SK-N-MC (cell line): ENCODE measurements around the gene KLRG1.

ENCODE experiments used
- DNase-seq: peaks from one replicate; pipeline ENCODE4 v3.0.0-alpha.2; 2011; ENCODE audit warnings: low read depth, low spot score
- H3K27ac ChIP-seq: fragments of 200-600 bp; sonication (generic); 2 replicates; pipeline ENCODE4 v1.5.1; 2016; ENCODE audit warnings: mixed run types
- H3K36me3 ChIP-seq: fragments of 200-600 bp; sonication (generic); 2 replicates; pipeline ENCODE4 v1.6.1; 2017; ENCODE audit warnings: antibody characterized with exemption, low read length, mixed read lengths; ENCODE audit not compliant: insufficient read depth
- H3K4me3 ChIP-seq: fragments of 200-600 bp; sonication (generic); 2 replicates; pipeline ENCODE4 v1.5.1; 2016
- H3K9ac ChIP-seq: fragments of 200-600 bp; sonication (generic); 2 replicates; pipeline ENCODE4 v1.8.0; 2017; ENCODE audit warnings: mixed run types, mixed read lengths; ENCODE audit not compliant: insufficient read length
- H3K9me3 ChIP-seq: fragments of 200-600 bp; sonication (generic); 2 replicates; pipeline ENCODE4 v1.6.1; 2017; ENCODE audit warnings: low read depth, mild to moderate bottlenecking, antibody characterized with exemption, low read length, moderate library complexity, mixed read lengths
- EZH2 ChIP-seq: fragments of 200-600 bp; sonication (generic); IDR thresholded peaks from one replicate; pipeline ENCODE4 v1.6.1; 2017; ENCODE audit warnings: antibody characterized with exemption
- FOXP2 ChIP-seq: optimal IDR thresholded peaks from 2 replicates; pipeline ENCODE3; 2011; ENCODE audit warnings: mild to moderate bottlenecking, moderate library complexity; ENCODE audit not compliant: insufficient read depth; ENCODE audit errors: extremely low read length, control extremely low read depth
- POLR2AphosphoS5 ChIP-seq: IDR thresholded peaks from 2 replicates; pipeline ENCODE4 v1.6.1; 2012; ENCODE audit warnings: mild to moderate bottlenecking, low read depth, low read length, borderline replicate concordance

The KLRG1 gene

DNA sequence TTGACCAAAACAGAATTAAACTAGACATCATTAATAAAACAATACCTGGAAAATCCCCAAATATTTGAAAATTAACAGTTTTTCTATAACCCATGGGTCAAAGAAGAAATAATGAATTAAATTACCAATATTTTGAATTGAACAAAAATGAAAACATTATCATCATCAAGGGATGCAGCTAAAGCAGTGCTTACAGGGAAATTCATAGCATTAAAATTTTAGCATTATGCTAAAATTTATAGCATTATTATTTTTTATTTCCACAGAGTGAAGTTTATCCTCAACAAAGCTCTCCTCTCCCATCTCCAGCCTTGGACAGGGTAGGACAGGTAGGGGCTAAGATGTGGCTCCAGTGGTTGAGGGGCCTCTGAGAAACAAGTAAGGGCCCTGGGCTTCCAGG, 20.6 kb upstream of the KLRG1 start:
- no peak for DNase-seq
- Histone ChIP-seq H3K9me3 (no peaks in the 10 kb centered on the region), H3K4me3 (no peak overlapping the region), H3K27ac (no peak overlapping the region), H3K36me3 (no peaks in the 10 kb centered on the region), H3K9ac (no peak overlapping the region)
- TF ChIP-seq POLR2AphosphoS5: no peak
- no peak for TF ChIP-seq EZH2

DNA sequence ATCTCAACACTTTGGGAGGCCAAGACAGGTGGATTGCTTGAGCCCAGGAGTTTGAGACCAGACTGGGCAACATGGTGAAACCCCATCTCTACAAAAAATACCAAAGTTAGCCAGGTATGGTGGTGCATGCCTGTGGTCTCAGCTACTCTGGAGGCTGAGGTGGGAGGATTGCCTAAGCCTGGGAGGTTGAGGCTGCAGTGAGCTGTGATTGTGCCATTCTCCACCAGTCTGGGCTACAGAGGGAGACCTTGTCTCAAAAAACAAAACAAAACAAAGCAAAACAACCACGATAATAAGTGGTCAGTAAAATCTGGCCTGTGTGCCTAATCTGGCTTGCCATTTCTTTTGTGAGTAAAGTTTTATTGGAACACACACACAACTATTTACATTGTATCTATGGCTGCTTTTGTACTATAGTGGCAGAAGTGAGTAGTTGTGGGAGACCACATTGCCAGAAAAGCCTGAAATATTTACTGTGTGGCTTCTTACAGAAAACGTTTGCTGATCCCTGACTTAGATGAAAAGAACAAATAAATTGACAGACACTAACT, 19.4 kb upstream of the KLRG1 start:
- TF ChIP-seq EZH2: no peak
- no peak for TF ChIP-seq POLR2AphosphoS5
- no peak for TF ChIP-seq FOXP2
- no peaks in the 10 kb centered on the region for H3K9me3 ChIP-seq
- no peak for DNase-seq
- no peak overlapping the region for H3K4me3 ChIP-seq
- no peak overlapping the region for H3K27ac ChIP-seq
- H3K36me3 ChIP-seq: no peaks in the 10 kb centered on the region
- no peak overlapping the region for H3K9ac ChIP-seq

DNA sequence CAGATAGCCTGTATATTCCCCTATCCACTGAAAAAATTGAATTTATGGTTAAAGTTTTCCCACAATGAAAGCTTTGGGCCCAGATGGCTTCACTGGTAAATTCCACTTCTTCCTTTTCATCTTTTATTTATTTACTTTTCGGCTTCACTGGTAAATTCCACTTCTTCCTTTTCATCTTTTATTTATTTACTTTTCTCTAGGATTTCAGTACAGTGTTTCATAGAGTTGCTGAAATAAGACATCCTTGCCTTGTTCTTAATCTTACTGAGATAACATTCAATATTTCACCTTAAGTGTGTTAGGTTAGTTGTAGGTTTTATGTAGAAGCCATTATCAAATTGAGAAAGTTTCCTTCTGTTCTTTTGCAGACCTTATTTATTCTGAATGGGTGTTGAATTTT, 18.9 kb upstream of the KLRG1 start:
- H3K36me3 ChIP-seq: no peaks in the 10 kb centered on the region
- H3K9me3 ChIP-seq: no peaks in the 10 kb centered on the region
- H3K9ac ChIP-seq: no peak overlapping the region
- no peak for TF ChIP-seq EZH2
- TF ChIP-seq POLR2AphosphoS5: no peak
- no peak for TF ChIP-seq FOXP2
- DNase-seq: no peak
- no peak overlapping the region for H3K4me3 ChIP-seq
- no peak overlapping the region for H3K27ac ChIP-seq

DNA sequence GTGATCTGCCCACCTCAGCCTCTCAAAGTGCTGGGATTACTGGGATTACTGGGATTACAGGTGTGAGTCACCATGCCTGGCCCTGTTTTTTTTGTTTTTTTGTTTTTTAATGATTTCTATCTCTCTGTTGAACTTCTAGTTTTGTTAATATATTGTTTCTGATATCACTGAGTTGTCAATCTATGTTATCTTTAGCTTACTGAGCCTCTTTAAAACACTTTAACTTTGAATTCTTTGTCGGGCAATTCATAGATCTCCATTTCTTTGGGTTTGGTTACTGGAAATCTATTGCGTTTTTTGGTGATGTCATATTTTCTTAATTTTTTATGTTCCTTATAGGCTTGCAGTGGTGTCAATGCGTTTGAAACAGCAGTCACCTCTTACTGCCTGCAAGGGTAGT, 9.2 kb upstream of the KLRG1 start:
- TF ChIP-seq POLR2AphosphoS5 (no peak), FOXP2 (no peak), EZH2 (no peak)
- Histone ChIP-seq H3K9ac (no peak overlapping the region), H3K27ac (no peak overlapping the region), H3K4me3 (no peak overlapping the region), H3K36me3 (no peaks in the 10 kb centered on the region), H3K9me3 (no peaks in the 10 kb centered on the region)
- no peak for DNase-seq

DNA sequence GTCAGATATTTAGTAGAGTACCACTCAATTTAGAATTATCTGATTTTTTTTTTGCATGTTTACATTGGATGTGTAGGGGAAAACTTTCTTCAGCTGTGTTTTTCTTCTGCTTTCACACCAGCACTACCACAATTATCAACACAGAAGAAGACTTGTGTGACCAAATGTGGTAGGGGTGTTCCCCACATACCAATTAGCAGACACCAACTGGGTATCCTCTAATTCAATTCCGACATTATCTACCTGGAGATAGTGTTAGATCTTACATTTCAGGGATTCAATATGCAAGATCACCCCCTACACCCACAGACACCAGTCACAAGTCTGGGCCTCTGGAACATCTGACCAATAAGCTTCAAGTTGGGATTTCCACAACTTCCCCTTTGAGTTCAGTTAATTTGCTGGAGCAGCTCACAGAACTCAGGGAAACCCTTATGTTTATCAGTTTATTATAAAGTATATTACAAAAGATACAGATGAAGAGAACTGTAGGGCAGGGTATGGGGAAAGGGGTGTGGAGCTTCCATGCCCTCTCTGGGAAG, 4.1 kb upstream of the KLRG1 start:
- DNase-seq: no peak
- no peaks in the 10 kb centered on the region for H3K9me3 ChIP-seq
- H3K9ac ChIP-seq: no peak overlapping the region
- TF ChIP-seq POLR2AphosphoS5 (no peak), EZH2 (no peak), FOXP2 (no peak)
- H3K27ac ChIP-seq: no peak overlapping the region
- no peak overlapping the region for H3K4me3 ChIP-seq
- H3K36me3 ChIP-seq: no peaks in the 10 kb centered on the region

DNA sequence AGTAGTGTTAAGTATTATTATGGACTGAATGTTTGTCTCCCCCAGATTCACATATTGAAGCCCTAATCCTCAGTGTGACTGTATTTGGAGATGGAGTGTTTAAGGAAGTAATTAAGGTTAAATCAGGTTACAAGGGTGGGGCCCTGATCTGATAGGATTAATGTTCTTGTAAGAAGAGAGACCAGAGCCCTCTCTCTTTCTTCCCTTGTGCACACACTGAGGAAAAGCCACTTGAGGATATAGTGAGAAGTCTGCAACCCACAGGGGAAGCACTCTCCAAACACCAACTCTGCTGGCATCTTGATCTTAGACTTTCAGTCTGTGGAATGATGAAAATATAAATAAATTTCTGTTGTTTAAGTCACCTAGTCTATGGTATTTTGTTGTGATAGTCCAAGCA, 2.2 kb upstream of the KLRG1 start:
- Histone ChIP-seq H3K4me3 (no peak overlapping the region), H3K27ac (no peak overlapping the region), H3K36me3 (no peaks in the 10 kb centered on the region), H3K9me3 (no peaks in the 10 kb centered on the region), H3K9ac (no peak overlapping the region)
- DNase-seq: no peak
- TF ChIP-seq POLR2AphosphoS5 (no peak), EZH2 (no peak), FOXP2 (no peak)

DNA sequence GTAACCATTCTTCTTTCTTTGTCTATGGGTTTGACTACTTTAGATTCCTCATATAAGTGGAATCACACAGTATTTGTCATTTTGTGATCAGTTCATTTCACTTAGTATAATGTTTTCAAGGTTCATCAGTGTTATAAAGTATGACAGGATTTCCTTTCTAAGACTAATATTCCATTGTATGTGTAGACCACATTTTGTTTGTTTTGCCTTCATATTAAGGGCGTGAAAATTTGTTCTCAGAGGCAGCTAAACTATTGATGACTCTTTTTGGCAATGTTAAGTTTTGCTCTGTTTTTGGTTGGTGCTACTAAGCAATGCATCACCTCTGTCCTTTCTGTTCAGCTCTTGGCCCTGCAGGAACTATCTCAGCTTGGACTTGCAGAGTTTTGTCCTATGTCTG, 1.7 kb upstream of the KLRG1 start:
- Histone ChIP-seq H3K27ac (no peak overlapping the region), H3K4me3 (no peak overlapping the region), H3K9me3 (no peaks in the 10 kb centered on the region), H3K36me3 (no peaks in the 10 kb centered on the region), H3K9ac (no peak overlapping the region)
- DNase-seq: no peak
- TF ChIP-seq POLR2AphosphoS5 (no peak), EZH2 (no peak), FOXP2 (no peak)

DNA sequence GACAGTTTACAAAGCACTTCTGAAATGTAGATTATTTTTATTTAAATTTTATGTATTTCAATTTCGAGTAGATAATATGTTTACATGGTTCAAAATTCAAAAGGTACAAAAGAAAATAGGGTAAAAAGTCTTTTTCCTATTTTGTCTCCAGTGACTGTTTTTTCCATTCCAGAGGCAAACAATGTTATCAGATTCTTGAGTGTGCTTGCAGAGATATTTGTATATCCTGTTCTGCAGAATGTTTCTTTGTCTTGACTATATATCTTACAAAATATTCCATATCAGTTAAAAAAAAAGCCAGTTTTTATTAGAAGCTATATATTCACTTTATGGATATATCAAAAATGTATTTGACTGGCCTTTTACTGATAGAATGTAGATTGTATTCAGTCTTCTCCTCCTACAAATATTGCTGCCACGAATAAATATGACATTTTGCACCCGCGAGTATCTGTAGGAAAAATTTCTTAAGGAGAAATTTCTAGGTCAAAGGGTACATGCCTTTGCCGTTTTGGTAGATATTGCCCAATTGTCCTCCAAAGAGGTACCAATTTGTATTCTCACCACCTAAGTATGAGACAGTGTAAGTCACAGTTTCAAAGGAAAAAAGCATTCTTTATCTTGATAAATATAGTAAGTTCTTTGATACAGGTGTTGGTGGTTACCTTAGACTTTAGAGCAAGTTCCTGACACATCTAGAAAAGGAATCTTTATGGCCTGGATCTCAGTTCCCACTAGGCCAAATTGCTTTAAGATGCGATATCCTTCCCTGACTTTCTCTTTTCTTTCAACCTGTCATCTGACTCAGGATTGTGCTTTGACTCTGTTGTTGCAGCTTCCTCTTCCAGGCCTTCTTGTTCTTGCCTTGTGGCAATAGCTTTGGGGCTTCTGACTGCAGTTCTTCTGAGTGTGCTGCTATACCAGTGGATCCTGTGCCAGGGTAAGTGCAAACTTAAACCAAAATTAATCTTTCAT, 2.3 kb downstream of the KLRG1 start:
- no peaks in the 10 kb centered on the region for H3K9me3 ChIP-seq
- H3K27ac ChIP-seq: no peak overlapping the region
- H3K4me3 ChIP-seq: no peak overlapping the region
- no peaks in the 10 kb centered on the region for H3K36me3 ChIP-seq
- TF ChIP-seq FOXP2 (no peak), POLR2AphosphoS5 (no peak), EZH2 (no peak)
- DNase-seq: no peak
- H3K9ac ChIP-seq: no peak overlapping the region
